ENCODE results near the gene RFLNA.

The RFLNA gene

GRCh38 chr12:124304314-124304790, 9.5 kb downstream of the RFLNA start:
- DNase-seq, result no peak

GRCh38 chr12:124305136-124305535, 10.2 kb downstream of the RFLNA start:
- no peak for DNase-seq

- no peak for DNase-seq
Measured at GRCh38 chr12:124305776-124306685, 11.1 kb downstream of the RFLNA start.

GRCh38 chr12:124306686-124307555, 12.0 kb downstream of the RFLNA start:
- no peak for DNase-seq

- no peak for DNase-seq
Measured at GRCh38 chr12:124307556-124307825, 12.6 kb downstream of the RFLNA start.

- no peak for DNase-seq
Measured at GRCh38 chr12:124308741-124309140, 13.8 kb downstream of the RFLNA start.

GRCh38 chr12:124309231-124309630, 14.3 kb downstream of the RFLNA start:
- no peak for DNase-seq

GRCh38 chr12:124309744-124310143, 14.9 kb downstream of the RFLNA start:
- no peak for DNase-seq

GRCh38 chr12:124310178-124310577, 15.3 kb downstream of the RFLNA start:
- no peak for DNase-seq

- DNase-seq, result no peak
Measured at GRCh38 chr12:124310785-124311184, 15.9 kb downstream of the RFLNA start.

- DNase-seq, result no peak
Measured at GRCh38 chr12:124311292-124312109, 16.6 kb downstream of the RFLNA start.

- DNase-seq, result no peak
Measured at GRCh38 chr12:124312601-124313000, 17.7 kb downstream of the RFLNA start.

- no peak for DNase-seq
Measured at GRCh38 chr12:124314207-124314606, 19.3 kb downstream of the RFLNA start.

GRCh38 chr12:124314766-124315165, 19.9 kb downstream of the RFLNA start:
- no peak for DNase-seq

- no peak for DNase-seq
Measured at GRCh38 chr12:124315372-124316044, 20.6 kb downstream of the RFLNA start.

GRCh38 chr12:124316257-124316900, 21.5 kb downstream of the RFLNA start:
- DNase-seq, result no peak

- no peak for DNase-seq
Measured at GRCh38 chr12:124317400-124317799, 22.5 kb downstream of the RFLNA start.

GRCh38 chr12:124318278-124319020, 23.6 kb downstream of the RFLNA start:
- no peak for DNase-seq

GRCh38 chr12:124319368-124320050, 24.6 kb downstream of the RFLNA start:
- DNase-seq, result no peak

- DNase-seq, result peak; percentile 18 to 36 (median 27)
Measured at GRCh38 chr12:124321040-124321481, 26.2 kb downstream of the RFLNA start.

Data from activated CD4-positive, CD25-positive, alpha-beta regulatory T cell (primary cell).